Measurements from ENCODE around the gene AURKA. TPM values are rescaled to one million over a fixed set of nuclear protein-coding genes. Genes with fewer than 3 reads are reported as not detected.

Gene AURKA
- total and polyA plus RNA-seq, 2 donors (not counting 1 experiment from before 2014, with no cell fraction given): 27.7 to 32.7 TPM

GRCh38 chr20:56358600-56359211 lies 33.3 kb downstream of the AURKA start, which contains the start of gene FAM210B:
Gene FAM210B, plus strand, starts transcription at chr20:56358974. Its CDS starts 32 bp downstream, at chr20:56359006.
- Histone ChIP-seq H3K4me3 (replicated peaks in 1 of 4; ENCODE audit: control extremely low read depth in 1 of 4, insufficient read depth in 1 of 4, low read depth in 3 of 4, low read length in 4 of 4) (peak within 1 kb of the TSS; percentile 25 to 95 (median 67)), H3K36me3 (ENCODE audit: control insufficient read depth, insufficient read depth, low read length) (no peaks in the 10 kb centered on the region), H3K9me3 (ENCODE audit: control insufficient read depth, insufficient read depth, low read depth, low read length) (no peaks in the 10 kb centered on the region), H3K27ac (ENCODE audit: insufficient read depth, low read length) (peak within 1 kb of the TSS; percentile 73), H2AFZ (ENCODE audit: low read length) (peak within 1 kb of the TSS; percentile 33), H3K4me1 (ENCODE audit: control insufficient read depth, extremely low read depth, insufficient read depth, low read length) (peaks cover 7% of the 10 kb centered on the region), H3K27me3 (ENCODE audit: control insufficient read depth, insufficient read depth, low read length) (no peaks in the 10 kb centered on the region), H3K4me2 (ENCODE audit: extremely low read depth, insufficient read depth, low read length) (peak within 1 kb of the TSS; percentile 95), H4K20me1 (ENCODE audit: control insufficient read depth, extremely low read depth, insufficient read depth, low read length) (no peaks in the 10 kb centered on the region), H3K79me2 (ENCODE audit: control insufficient read depth, insufficient read depth, low read length) (peaks cover 13% of the 10 kb centered on the region), H3K9ac (ENCODE audit: insufficient read depth, low read length) (peak within 1 kb of the TSS; percentile 33)
- DNase-seq (ENCODE audit: low read depth in 2 of 2): peak; percentile 83 to 87
- TF ChIP-seq CTCF (conservative IDR thresholded peaks at IDR 0.05 in 1 of 2, IDR thresholded peaks at IDR 0.05 in 1 of 2; ENCODE audit: low read depth in 1 of 2, low read length in 2 of 2) (no peak), EZH2 (IDR thresholded peaks at IDR 0.05; ENCODE audit: low read length, missing control alignments) (no peak)

DNA sequence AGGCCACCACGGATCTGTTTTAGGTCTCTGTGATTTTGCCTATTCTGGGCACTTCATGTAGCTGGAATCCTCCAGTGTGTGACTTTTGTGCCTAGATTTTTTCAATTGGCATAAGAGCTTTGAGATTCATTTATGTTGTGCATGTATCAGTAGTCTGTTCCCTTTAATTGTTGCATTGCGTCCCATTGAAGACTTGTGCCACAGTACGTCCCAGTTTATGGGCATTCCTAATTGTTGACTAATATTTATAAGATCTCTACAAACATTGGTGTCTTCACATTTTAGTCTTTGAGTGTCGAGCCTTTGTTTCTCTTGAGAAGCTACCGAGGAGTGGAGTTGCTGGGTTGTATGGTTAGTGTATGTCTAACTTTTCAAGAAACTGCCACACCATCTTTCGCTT lies 33.9 kb downstream of the AURKA start:
- H3K79me2 ChIP-seq (ENCODE audit: control insufficient read depth, insufficient read depth, low read length): peaks cover 13% of the 10 kb centered on the region
- H3K4me1 ChIP-seq (ENCODE audit: control insufficient read depth, extremely low read depth, insufficient read depth, low read length): peaks cover 5% of the 10 kb centered on the region
- H3K36me3 ChIP-seq (ENCODE audit: control insufficient read depth, insufficient read depth, low read length): no peaks in the 10 kb centered on the region
- no peak overlapping the region for H3K9ac ChIP-seq (ENCODE audit: insufficient read depth, low read length)
- TF ChIP-seq CTCF (conservative IDR thresholded peaks at IDR 0.05 in 1 of 2, IDR thresholded peaks at IDR 0.05 in 1 of 2; ENCODE audit: low read depth in 1 of 2, low read length in 2 of 2): no peak
- TF ChIP-seq EZH2 (IDR thresholded peaks at IDR 0.05; ENCODE audit: low read length, missing control alignments): no peak
- H3K27me3 ChIP-seq (ENCODE audit: control insufficient read depth, insufficient read depth, low read length): no peaks in the 10 kb centered on the region
- H3K4me3 ChIP-seq (replicated peaks in 1 of 4; ENCODE audit: control extremely low read depth in 1 of 4, insufficient read depth in 1 of 4, low read depth in 3 of 4, low read length in 4 of 4): peak overlapping the region in 2 of 4 experiments; percentile 17 to 49
- H3K9me3 ChIP-seq (ENCODE audit: control insufficient read depth, insufficient read depth, low read depth, low read length): no peaks in the 10 kb centered on the region
- peak overlapping the region; percentile 21 for H3K4me2 ChIP-seq (ENCODE audit: extremely low read depth, insufficient read depth, low read length)
- peak overlapping the region; percentile 33 for H2AFZ ChIP-seq (ENCODE audit: low read length)
- H4K20me1 ChIP-seq (ENCODE audit: control insufficient read depth, extremely low read depth, insufficient read depth, low read length): no peaks in the 10 kb centered on the region
- no peak for DNase-seq (ENCODE audit: low read depth in 2 of 2)
- no peak overlapping the region for H3K27ac ChIP-seq (ENCODE audit: insufficient read depth, low read length)

DNA sequence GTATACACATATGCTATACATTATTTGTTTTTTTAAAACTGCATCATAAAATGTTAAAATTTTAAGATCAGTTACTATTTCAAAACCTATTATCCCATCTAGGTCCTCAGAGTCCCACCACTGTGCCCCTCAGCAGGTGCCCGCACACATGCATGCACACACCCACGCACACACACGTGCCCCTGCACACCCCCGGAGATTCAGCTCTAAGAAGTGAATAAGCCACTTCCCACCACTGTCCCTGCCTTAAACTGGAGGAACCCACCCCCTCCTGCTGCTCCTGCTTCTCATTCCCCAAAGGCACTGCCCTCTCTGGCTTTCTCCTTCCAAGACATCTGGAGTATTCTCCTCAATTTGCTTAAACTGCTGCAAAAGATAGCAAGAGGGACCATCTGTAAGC lies 38.7 kb downstream of the AURKA start:
- Histone ChIP-seq H3K9ac (ENCODE audit: insufficient read depth, low read length) (no peak overlapping the region), H3K9me3 (ENCODE audit: control insufficient read depth, insufficient read depth, low read depth, low read length) (no peaks in the 10 kb centered on the region), H3K36me3 (ENCODE audit: control insufficient read depth, insufficient read depth, low read length) (no peaks in the 10 kb centered on the region), H3K4me2 (ENCODE audit: extremely low read depth, insufficient read depth, low read length) (no peak overlapping the region), H3K27ac (ENCODE audit: insufficient read depth, low read length) (no peak overlapping the region), H4K20me1 (ENCODE audit: control insufficient read depth, extremely low read depth, insufficient read depth, low read length) (no peaks in the 10 kb centered on the region), H3K79me2 (ENCODE audit: control insufficient read depth, insufficient read depth, low read length) (no peaks in the 10 kb centered on the region), H3K27me3 (ENCODE audit: control insufficient read depth, insufficient read depth, low read length) (no peaks in the 10 kb centered on the region), H3K4me1 (ENCODE audit: control insufficient read depth, extremely low read depth, insufficient read depth, low read length) (no peaks in the 10 kb centered on the region), H2AFZ (ENCODE audit: low read length) (no peak overlapping the region), H3K4me3 (replicated peaks in 1 of 4; ENCODE audit: control extremely low read depth in 1 of 4, insufficient read depth in 1 of 4, low read depth in 3 of 4, low read length in 4 of 4) (no peak overlapping the region)
- TF ChIP-seq EZH2 (IDR thresholded peaks at IDR 0.05; ENCODE audit: low read length, missing control alignments): no peak
- no peak for TF ChIP-seq CTCF (conservative IDR thresholded peaks at IDR 0.05 in 1 of 2, IDR thresholded peaks at IDR 0.05 in 1 of 2; ENCODE audit: low read depth in 1 of 2, low read length in 2 of 2)
- no peak for DNase-seq (ENCODE audit: low read depth in 2 of 2)

All from fibroblast of lung (primary cell).